GM12878 (cell line): ENCODE measurements around the gene MB21D2. TPM values are rescaled to one million over a fixed set of nuclear protein-coding genes. Genes with fewer than 3 reads are reported as not detected.
A peak's percentile ranks its signal among the peaks of the same experiment; 100 is the strongest.

Experiments used
- CHD1 ChIP-seq: IDR thresholded peaks from 2 replicates; pipeline ENCODE4 v1.6.1; 2012; ENCODE audit warnings: low read depth, low read length, improper control_type of control experiment
- CREM ChIP-seq: IDR thresholded peaks from 2 replicates; pipeline ENCODE4 v1.6.1; 2014; ENCODE audit warnings: antibody characterized with exemption, low read depth
- KAT2A ChIP-seq: conservative IDR thresholded peaks from 2 replicates; pipeline ENCODE4 v1.6.1; 2011; ENCODE audit warnings: low read depth, low read length; ENCODE audit not compliant: control insufficient read depth
- POLR2AphosphoS5 ChIP-seq: IDR thresholded peaks from 2 replicates; pipeline ENCODE4 v1.6.1; 2011; ENCODE audit warnings: mild to moderate bottlenecking, low read length, inconsistent platforms
- RFX5 ChIP-seq: IDR thresholded peaks from 2 replicates; pipeline ENCODE4 v1.6.1; 2011; ENCODE audit warnings: low read depth, low read length, improper control_type of control experiment
- RUNX3 ChIP-seq: IDR thresholded peaks from 2 replicates; pipeline ENCODE4 v1.6.1; 2012; ENCODE audit warnings: low read length, inconsistent platforms
- SKIL ChIP-seq: fragments of 450-650 bp; IDR thresholded peaks from 2 replicates; pipeline ENCODE4 v1.6.1; 2017; ENCODE audit warnings: mild to moderate bottlenecking, low read depth, inconsistent platforms; ENCODE audit not compliant: poor library complexity, severe bottlenecking
- SREBF2 ChIP-seq: IDR thresholded peaks from 2 replicates; pipeline ENCODE4 v1.6.1; 2012; ENCODE audit warnings: mild to moderate bottlenecking, low read length
- ZBTB40 ChIP-seq: fragments of 450-650 bp; IDR thresholded peaks from 2 replicates; pipeline ENCODE4 v1.6.1; 2016; ENCODE audit warnings: mild to moderate bottlenecking, moderate library complexity, borderline replicate concordance
- ZZZ3 ChIP-seq: IDR thresholded peaks from 2 replicates; pipeline ENCODE4 v1.6.1; 2011; ENCODE audit warnings: low read depth; ENCODE audit not compliant: control insufficient read depth, insufficient read length
- polyA plus RNA-seq, 11 experiments: library from polyadenylated mRNA; depleted of rRNA in 4 of 11; unstranded in 6 of 11; stranded (reverse) in 5 of 11; fragments of >200 nt; fragmentation: Nextera tagmentation in 4 of 11; fragmentation: Illumina TruSeq in 1 of 11; extraction: Ambion mirVana in 4 of 11; extraction: Trizol in 1 of 11; gene quantifications; 1 replicate in 1 of 11; 2 replicates in 10 of 11; pipeline versions ENCODE4 v1.2.1 to v1.2.3, GENCODE V29; 2011 to 2016; ENCODE audit warnings: inconsistent platforms in 2 of 11, missing spikeins in 2 of 11, low read depth in 1 of 11
- total RNA-seq, 4 experiments: library from RNA; depleted of rRNA in 3 of 4; stranded (reverse); fragments of >200 nt in 3 of 4; fragmentation: Illumina TruSeq in 1 of 4; extraction: Trizol in 1 of 4; gene quantifications; 2 replicates each; pipeline versions ENCODE4 v1.2.1 to v1.2.3, GENCODE V29; 2013 to 2021
- TF ChIP-seq, protein P1 (sequence below): IDR thresholded peaks from 2 replicates; pipeline ENCODE4 v1.6.1; 2012; ENCODE audit warnings: low read depth, low read length, improper control_type of control experiment
- TF ChIP-seq, protein P2 (sequence below): fragments of 150-350 bp; IDR thresholded peaks from 2 replicates; pipeline ENCODE4 v1.6.1; 2016; ENCODE audit warnings: low read depth, low read length
- TF ChIP-seq, protein P3 (sequence below): fragments of 450-650 bp; IDR thresholded peaks from 2 replicates; pipeline ENCODE4 v1.6.1; 2014; ENCODE audit warnings: mild to moderate bottlenecking

MB21D2 gene
- total and polyA plus RNA-seq, 10 of the 15 experiments (the other 5 are each of a cell fraction or from before 2014, with no cell fraction given) = 7.9 to 21.2 (median 15.3) TPM

DNA sequence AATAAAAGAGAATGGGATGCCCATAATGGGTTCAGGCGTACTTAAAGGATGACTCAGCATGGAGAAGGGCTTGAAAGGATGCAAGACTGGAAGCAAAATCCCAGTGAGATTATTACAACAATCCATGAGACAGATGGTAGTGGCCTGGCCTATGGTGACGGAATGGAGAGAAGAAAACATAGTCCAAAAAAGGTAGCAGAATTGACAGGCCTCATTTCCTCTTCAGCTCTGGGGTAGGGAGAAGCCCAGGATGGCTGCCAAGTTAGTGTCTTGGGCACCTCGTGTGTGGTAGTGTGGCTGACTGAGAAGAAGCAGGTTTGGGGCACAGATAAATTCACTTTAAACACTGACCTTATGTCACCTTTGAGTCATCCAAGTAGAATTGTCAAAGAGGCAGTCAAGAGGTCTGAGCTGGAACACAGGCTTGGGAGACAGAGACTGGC lies 18.1 kb downstream of the MB21D2 start (continued):
- TF ChIP-seq ZZZ3 (no peak), CHD1 (no peak), KAT2A (no peak), RUNX3 (peak; percentile 15; the same call in 1 of the 2 replicates), POLR2AphosphoS5 (peak; percentile 43), ZBTB40 (no peak), SKIL (no peak), SREBF2 (no peak), CREM (0 out of 2 replicates have a peak, but pooled peaks have one; percentile 15), RFX5 (no peak)
- TF ChIP-seq, protein P1, sequence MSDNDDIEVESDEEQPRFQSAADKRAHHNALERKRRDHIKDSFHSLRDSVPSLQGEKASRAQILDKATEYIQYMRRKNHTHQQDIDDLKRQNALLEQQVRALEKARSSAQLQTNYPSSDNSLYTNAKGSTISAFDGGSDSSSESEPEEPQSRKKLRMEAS = no peak
- TF ChIP-seq, protein P2, sequence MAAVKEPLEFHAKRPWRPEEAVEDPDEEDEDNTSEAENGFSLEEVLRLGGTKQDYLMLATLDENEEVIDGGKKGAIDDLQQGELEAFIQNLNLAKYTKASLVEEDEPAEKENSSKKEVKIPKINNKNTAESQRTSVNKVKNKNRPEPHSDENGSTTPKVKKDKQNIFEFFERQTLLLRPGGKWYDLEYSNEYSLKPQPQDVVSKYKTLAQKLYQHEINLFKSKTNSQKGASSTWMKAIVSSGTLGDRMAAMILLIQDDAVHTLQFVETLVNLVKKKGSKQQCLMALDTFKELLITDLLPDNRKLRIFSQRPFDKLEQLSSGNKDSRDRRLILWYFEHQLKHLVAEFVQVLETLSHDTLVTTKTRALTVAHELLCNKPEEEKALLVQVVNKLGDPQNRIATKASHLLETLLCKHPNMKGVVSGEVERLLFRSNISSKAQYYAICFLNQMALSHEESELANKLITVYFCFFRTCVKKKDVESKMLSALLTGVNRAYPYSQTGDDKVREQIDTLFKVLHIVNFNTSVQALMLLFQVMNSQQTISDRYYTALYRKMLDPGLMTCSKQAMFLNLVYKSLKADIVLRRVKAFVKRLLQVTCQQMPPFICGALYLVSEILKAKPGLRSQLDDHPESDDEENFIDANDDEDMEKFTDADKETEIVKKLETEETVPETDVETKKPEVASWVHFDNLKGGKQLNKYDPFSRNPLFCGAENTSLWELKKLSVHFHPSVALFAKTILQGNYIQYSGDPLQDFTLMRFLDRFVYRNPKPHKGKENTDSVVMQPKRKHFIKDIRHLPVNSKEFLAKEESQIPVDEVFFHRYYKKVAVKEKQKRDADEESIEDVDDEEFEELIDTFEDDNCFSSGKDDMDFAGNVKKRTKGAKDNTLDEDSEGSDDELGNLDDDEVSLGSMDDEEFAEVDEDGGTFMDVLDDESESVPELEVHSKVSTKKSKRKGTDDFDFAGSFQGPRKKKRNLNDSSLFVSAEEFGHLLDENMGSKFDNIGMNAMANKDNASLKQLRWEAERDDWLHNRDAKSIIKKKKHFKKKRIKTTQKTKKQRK = no peak
- TF ChIP-seq, protein P3, sequence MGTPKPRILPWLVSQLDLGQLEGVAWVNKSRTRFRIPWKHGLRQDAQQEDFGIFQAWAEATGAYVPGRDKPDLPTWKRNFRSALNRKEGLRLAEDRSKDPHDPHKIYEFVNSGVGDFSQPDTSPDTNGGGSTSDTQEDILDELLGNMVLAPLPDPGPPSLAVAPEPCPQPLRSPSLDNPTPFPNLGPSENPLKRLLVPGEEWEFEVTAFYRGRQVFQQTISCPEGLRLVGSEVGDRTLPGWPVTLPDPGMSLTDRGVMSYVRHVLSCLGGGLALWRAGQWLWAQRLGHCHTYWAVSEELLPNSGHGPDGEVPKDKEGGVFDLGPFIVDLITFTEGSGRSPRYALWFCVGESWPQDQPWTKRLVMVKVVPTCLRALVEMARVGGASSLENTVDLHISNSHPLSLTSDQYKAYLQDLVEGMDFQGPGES = no peak
